Measurements from ENCODE around the gene ACAT1. TPM values are rescaled to one million over a fixed set of nuclear protein-coding genes. Genes with fewer than 3 reads are reported as not detected.

ACAT1 gene
- total RNA-seq, 1 experiment from 2014 or later = 97.5 TPM

- H3K36me3 ChIP-seq (ENCODE audit: control insufficient read depth, insufficient read depth, low read length) = peaks cover 30% of the 10 kb centered on the region; the same call in 1 of the 2 replicates
- in situ Hi-C loops (cut with HindIII; ENCODE audit: low pct_unique_long_range_greater_than_20kb, low sequenced_read_pairs) (no loop called here), intact Hi-C loops (cut with micrococcal nuclease; ENCODE audit: unreplicated experiment) (no loop called here)
- H3K27me3 ChIP-seq (ENCODE audit: control insufficient read depth, insufficient read depth, low read length) = no peaks in the 10 kb centered on the region
- ChIA-PET CTCF (no interaction called here), POLR2A (no interaction called here)
- BruUV-seq (replicated peaks) = no TSS peak
- H3K4me3 ChIP-seq (ENCODE audit: low read depth in 2 of 2, low read length in 2 of 2) = no peak overlapping the region
- DNase-seq (ENCODE audit: low read depth, low spot score) (no peak), ATAC-seq (no peak)
- H3K4me1 ChIP-seq (ENCODE audit: control insufficient read depth, insufficient read depth, low read length) = no peaks in the 10 kb centered on the region
- no peak for TF ChIP-seq POLR2AphosphoS5 (IDR thresholded peaks at IDR 0.05; ENCODE audit: low read depth, low read length)
- H3K9me3 ChIP-seq (ENCODE audit: control insufficient read depth, insufficient read depth, low read depth, low read length) = no peaks in the 10 kb centered on the region
- H3K27ac ChIP-seq (ENCODE audit: low read length) = no peak overlapping the region
Measured at GRCh38 chr11:108170184-108170583, 48.8 kb downstream of the ACAT1 start.

- POLR2A ChIA-PET = no interaction called here
- no peak for DNase-seq (ENCODE audit: low read depth, low spot score)
- H3K36me3 ChIP-seq (ENCODE audit: control insufficient read depth, insufficient read depth, low read length) = peaks cover 13% of the 10 kb centered on the region; the same call in 1 of the 2 replicates
- no peak for ATAC-seq
- no peak overlapping the region for H3K4me3 ChIP-seq (ENCODE audit: low read depth in 2 of 2, low read length in 2 of 2)
- intact Hi-C loops (cut with micrococcal nuclease; ENCODE audit: unreplicated experiment) = no loop called here
- TF ChIP-seq CTCF (IDR thresholded peaks at IDR 0.05) (no peak), TCF7L2 (IDR thresholded peaks at IDR 0.05; ENCODE audit: low read depth, low read length) (no peak)
- H3K9me3 ChIP-seq (ENCODE audit: control insufficient read depth, insufficient read depth, low read depth, low read length) = no peaks in the 10 kb centered on the region
- in situ Hi-C loops (cut with HindIII; ENCODE audit: low pct_unique_long_range_greater_than_20kb, low sequenced_read_pairs) = no loop called here
- H3K27me3 ChIP-seq (ENCODE audit: control insufficient read depth, insufficient read depth, low read length) = no peaks in the 10 kb centered on the region
- CTCF ChIA-PET = no interaction called here
- no TSS peak for BruUV-seq (replicated peaks)
- no peaks in the 10 kb centered on the region for H3K4me1 ChIP-seq (ENCODE audit: control insufficient read depth, insufficient read depth, low read length)
- H3K27ac ChIP-seq (ENCODE audit: low read length) = no peak overlapping the region
Measured at GRCh38 chr11:108177570-108177969, 56.2 kb downstream of the ACAT1 start.

GRCh38 chr11:108193725-108194124 lies 72.4 kb downstream of the ACAT1 start:
- ChIA-PET POLR2A (interaction anchor here (0.6 to 0.7 kb wide), 2 partner anchors 15 to 118 kb away, joined by 3 read pairs; no protein-coding TSS in a partner anchor), CTCF (no interaction called here)
- Histone ChIP-seq H3K4me3 (ENCODE audit: low read depth in 2 of 2, low read length in 2 of 2) (no peak overlapping the region), H3K27me3 (ENCODE audit: control insufficient read depth, insufficient read depth, low read length) (no peaks in the 10 kb centered on the region), H3K36me3 (ENCODE audit: control insufficient read depth, insufficient read depth, low read length) (peaks cover 8% of the 10 kb centered on the region; the same call in 1 of the 2 replicates), H3K27ac (ENCODE audit: low read length) (no peak overlapping the region), H3K4me1 (ENCODE audit: control insufficient read depth, insufficient read depth, low read length) (no peaks in the 10 kb centered on the region), H3K9me3 (ENCODE audit: control insufficient read depth, insufficient read depth, low read depth, low read length) (no peaks in the 10 kb centered on the region)
- intact Hi-C loops (cut with micrococcal nuclease; ENCODE audit: unreplicated experiment) (no loop called here), in situ Hi-C loops (cut with HindIII; ENCODE audit: low pct_unique_long_range_greater_than_20kb, low sequenced_read_pairs) (no loop called here)
- BruUV-seq (replicated peaks) = no TSS peak
- TF ChIP-seq POLR2AphosphoS5 (IDR thresholded peaks at IDR 0.05; ENCODE audit: low read depth, low read length) (no peak), CTCF (IDR thresholded peaks at IDR 0.05) (no peak), SIN3A (IDR thresholded peaks at IDR 0.05; ENCODE audit: borderline replicate concordance, insufficient read depth, low read depth, low read length) (no peak), REST (IDR thresholded peaks at IDR 0.05; ENCODE audit: insufficient read depth in 1 of 2, low read depth in 2 of 2, low read length in 1 of 2) (no peak), TCF7L2 (IDR thresholded peaks at IDR 0.05; ENCODE audit: low read depth, low read length) (no peak)
- no peak for DNase-seq (ENCODE audit: low read depth, low spot score)
- no peak for ATAC-seq

All from Panc1 (cell line).